HepG2 (cell line): ENCODE data around the gene FAM24A. TPM values are rescaled to one million over a fixed set of nuclear protein-coding genes. Genes with fewer than 3 reads are reported as not detected.

Experiments used
- ARID3A ChIP-seq: IDR thresholded peaks from 2 replicates; pipeline ENCODE4 v1.6.1; 2012; ENCODE audit warnings: low read depth, low read length, improper control_type of control experiment
- HHEX ChIP-seq: IDR thresholded peaks from 2 replicates; pipeline ENCODE4 v1.6.1; 2016; ENCODE audit warnings: control low read depth
- IKZF4 ChIP-seq: sonication (generic); formaldehyde crosslinking; IDR thresholded peaks from 2 replicates; pipeline ENCODE4 v1.5.1; 2020; ENCODE audit warnings: borderline replicate concordance, mild to moderate bottlenecking, low read depth, missing genetic modification reagents; ENCODE audit errors: not compliant biosample characterization
- KAT8 ChIP-seq: IDR thresholded peaks from 2 replicates; pipeline ENCODE4 v1.6.1; 2016; ENCODE audit warnings: missing genetic modification reagents, missing compliant biosample characterization
- NFE2L2 ChIP-seq: fragments of 150-350 bp; IDR thresholded peaks from 2 replicates; pipeline ENCODE4 v1.6.1; 2014; ENCODE audit warnings: low read length
- NPAS2 ChIP-seq: sonication (generic); formaldehyde crosslinking; IDR thresholded peaks from 2 replicates; pipeline ENCODE4 v1.8.0; 2022; ENCODE audit warnings: mild to moderate bottlenecking, missing genetic modification reagents, borderline replicate concordance
- PHF5A ChIP-seq: IDR thresholded peaks from one replicate; pipeline ENCODE4 v1.6.1; 2018; ENCODE audit warnings: low read depth, missing genetic modification reagents; ENCODE audit not compliant: unreplicated experiment
- PLSCR1 ChIP-seq: sonication (generic); formaldehyde crosslinking; IDR thresholded peaks from 2 replicates; pipeline ENCODE4 v1.5.0; 2020; ENCODE audit warnings: missing genetic modification reagents, mild to moderate bottlenecking, borderline replicate concordance
- REL ChIP-seq: sonication (generic); formaldehyde crosslinking; conservative IDR thresholded peaks from 2 replicates; pipeline ENCODE4 v1.8.0; 2022; ENCODE audit warnings: mild to moderate bottlenecking, missing genetic modification reagents, moderate library complexity
- RXRB ChIP-seq: IDR thresholded peaks from 2 replicates; pipeline ENCODE4 v1.6.1; 2016; ENCODE audit warnings: borderline replicate concordance, missing genetic modification reagents, missing compliant biosample characterization
- SALL1 ChIP-seq: sonication (generic); formaldehyde crosslinking; IDR thresholded peaks from 2 replicates; pipeline ENCODE4 v1.8.0; 2022; ENCODE audit warnings: mild to moderate bottlenecking, missing genetic modification reagents
- STAT5B ChIP-seq: sonication (generic); formaldehyde crosslinking; IDR thresholded peaks from 2 replicates; pipeline ENCODE4 v1.4.0; 2020; ENCODE audit warnings: missing genetic modification reagents
- SYNCRIP ChIP-seq: fragments of 200-400 bp; formaldehyde crosslinking; IDR thresholded peaks from 2 replicates; pipeline ENCODE4 v1.6.1; 2018; ENCODE audit warnings: mild to moderate bottlenecking, low read depth, low read length; ENCODE audit not compliant: insufficient read depth
- TARDBP ChIP-seq: sonication (generic); formaldehyde crosslinking; IDR thresholded peaks from 2 replicates; pipeline ENCODE4 v1.8.0; 2022; ENCODE audit warnings: mild to moderate bottlenecking, missing genetic modification reagents
- TMF1 ChIP-seq: sonication (generic); formaldehyde crosslinking; IDR thresholded peaks from 2 replicates; pipeline ENCODE4 v1.8.1; 2022; ENCODE audit warnings: low read depth, missing genetic modification reagents
- WIZ ChIP-seq: sonication (generic); formaldehyde crosslinking; IDR thresholded peaks from 2 replicates; pipeline ENCODE4 v1.5.1; 2020; ENCODE audit warnings: mild to moderate bottlenecking, missing genetic modification reagents
- ZBTB20 ChIP-seq: sonication (generic); formaldehyde crosslinking; IDR thresholded peaks from 2 replicates; pipeline ENCODE4 v1.8.1; 2023; ENCODE audit warnings: missing genetic modification reagents, low read depth, mild to moderate bottlenecking, borderline replicate concordance
- ZBTB3 ChIP-seq: sonication (generic); formaldehyde crosslinking; IDR thresholded peaks from 2 replicates; pipeline ENCODE4 v1.4.0; 2020; ENCODE audit warnings: low read depth, mild to moderate bottlenecking, moderate library complexity, missing genetic modification reagents, borderline replicate concordance
- ZNF292 ChIP-seq: sonication (generic); formaldehyde crosslinking; IDR thresholded peaks from 2 replicates; pipeline ENCODE4 v1.8.1; 2022; ENCODE audit warnings: mild to moderate bottlenecking, low read depth, missing genetic modification reagents, borderline replicate concordance
- ZNF33A ChIP-seq: sonication (generic); formaldehyde crosslinking; IDR thresholded peaks from 2 replicates; pipeline ENCODE4 v1.5.1; 2020; ENCODE audit warnings: missing genetic modification reagents, mild to moderate bottlenecking, moderate library complexity, borderline replicate concordance
- ZNF598 ChIP-seq: sonication (generic); formaldehyde crosslinking; IDR thresholded peaks from 2 replicates; pipeline ENCODE4 v1.5.1; 2020; ENCODE audit warnings: mild to moderate bottlenecking, missing genetic modification reagents, borderline replicate concordance
- ZNF781 ChIP-seq: sonication (generic); formaldehyde crosslinking; IDR thresholded peaks from 2 replicates; pipeline ENCODE4 v1.5.1; 2020; ENCODE audit warnings: borderline replicate concordance, mild to moderate bottlenecking, missing genetic modification reagents; ENCODE audit errors: not compliant biosample characterization
- ZUFSP ChIP-seq: sonication (generic); formaldehyde crosslinking; IDR thresholded peaks from 2 replicates; pipeline ENCODE4 v1.9.0; 2021; ENCODE audit warnings: missing genetic modification reagents, mild to moderate bottlenecking, borderline replicate concordance
- polyA plus RNA-seq, 8 experiments: library from polyadenylated mRNA; depleted of rRNA in 3 of 8; stranded (reverse) in 7 of 8; unstranded in 1 of 8; fragments of >200 nt; fragmentation: Illumina TruSeq in 4 of 8; extraction: Trizol in 4 of 8; gene quantifications; 2 replicates each; pipeline versions ENCODE4 v1.2.1 to v1.2.3, GENCODE V29; 2011 to 2016; ENCODE audit warnings: low read depth in 4 of 8, missing spikeins in 1 of 8, mixed read lengths in 1 of 8; ENCODE audit not compliant: insufficient read depth in 1 of 8
- total RNA-seq, 5 experiments: library from RNA; depleted of rRNA; stranded (reverse); fragments of >200 nt; fragmentation: Illumina TruSeq; extraction: Trizol; gene quantifications; 2 replicates each; pipeline ENCODE4 v1.2.3, GENCODE V29; 2016; ENCODE audit warnings: low read depth in 1 of 5

Gene FAM24A
- total and polyA plus RNA-seq, 2 of the 13 experiments (the other 11 are each of a cell fraction or from before 2014, with no cell fraction given) = not detected

GRCh38 chr10:122953902-122954730 lies 43.7 kb downstream of the FAM24A start, which contains the start of gene C10orf88 (continued):
- TF ChIP-seq PHF5A (CRISPR knock-in tag) = peak; percentile 26
- TF ChIP-seq HHEX = no peak
- TF ChIP-seq ARID3A = peak; percentile 43; the same call in 1 of the 2 replicates
- peak; percentile 86; the same call in 1 of the 2 replicates for TF ChIP-seq ZBTB3
- no peak; the same call in 1 of the 2 replicates for TF ChIP-seq ZNF33A (CRISPR knock-in tag)
- TF ChIP-seq SYNCRIP = no peak
- TF ChIP-seq ZNF598 = peak; percentile 90; the same call in 1 of the 2 replicates
- TF ChIP-seq ZBTB20 (CRISPR knock-in tag) = peak; percentile 93; the same call in 1 of the 2 replicates
- peak; percentile 77 for TF ChIP-seq IKZF4
- 0 out of 2 replicates have a peak, but pooled peaks have one; percentile 23 for TF ChIP-seq STAT5B (CRISPR knock-in tag)
- no peak; the same call in 1 of the 2 replicates for TF ChIP-seq WIZ (CRISPR knock-in tag)
- no peak for TF ChIP-seq REL (CRISPR knock-in tag)
- TF ChIP-seq TMF1 (CRISPR knock-in tag) = peak; percentile 98
- peak; percentile 86 for TF ChIP-seq RXRB
- TF ChIP-seq TARDBP (CRISPR knock-in tag) = peak; percentile 94
- peak; percentile 62; the same call in 1 of the 2 replicates for TF ChIP-seq ZNF292
- peak; percentile 95 for TF ChIP-seq SALL1 (CRISPR knock-in tag)
- TF ChIP-seq NPAS2 (CRISPR knock-in tag) = no peak
- no peak for TF ChIP-seq NFE2L2
- TF ChIP-seq ZNF781 (CRISPR knock-in tag) = peak; percentile 96
- TF ChIP-seq PLSCR1 (CRISPR knock-in tag) = no peak
- peak; percentile 98 for TF ChIP-seq KAT8 (CRISPR knock-in tag)
- TF ChIP-seq ZUFSP (CRISPR knock-in tag) = no peak
